Nephron progenitor cell (in vitro differentiated cells): Measurements from ENCODE around the gene MCFD2.
A peak's percentile ranks its signal among the peaks of the same experiment; 100 is the strongest.
"Not testable (repeated sequence)": the region's sequence is repeated elsewhere in the genome, so short reads cannot be mapped to it uniquely, and the experiment has no call there.

ENCODE experiments used
- DNase-seq: peaks from one replicate; pipeline ENCODE4 v3.0.0; 2021
- H3K27ac Mint-ChIP-seq: 2 replicates; pipeline ENCODE4 v1.8.0; 2021; ENCODE audit warnings: mild to moderate bottlenecking, moderate library complexity, mixed read lengths
- H3K27me3 Mint-ChIP-seq: 2 replicates; pipeline ENCODE4 v1.8.0; 2021; ENCODE audit warnings: mild to moderate bottlenecking, low read depth, mixed read lengths; ENCODE audit not compliant: poor library complexity
- H3K36me3 Mint-ChIP-seq: 2 replicates; pipeline ENCODE4 v1.8.0; 2021; ENCODE audit warnings: low read depth, mixed read lengths
- H3K4me1 Mint-ChIP-seq: 2 replicates; pipeline ENCODE4 v1.8.0; 2021; ENCODE audit warnings: mixed read lengths
- H3K4me3 Mint-ChIP-seq: 2 replicates; pipeline ENCODE4 v1.8.0; 2021; ENCODE audit warnings: mild to moderate bottlenecking, moderate library complexity, mixed read lengths
- H3K9me3 Mint-ChIP-seq: 2 replicates; pipeline ENCODE4 v1.8.0; 2021; ENCODE audit warnings: mild to moderate bottlenecking, moderate library complexity, mixed read lengths
- CTCF ChIP-seq: fragments of 200-600 bp; sonication (generic); IDR thresholded peaks from 2 replicates; pipeline ENCODE4 v1.5.0; 2021; ENCODE audit warnings: antibody characterized with exemption

The MCFD2 gene

GRCh38 chr2:46879511-46879910 is 36.1 kb downstream of the MCFD2 start:
- no peak for TF ChIP-seq CTCF
- no peak overlapping the region for H3K27ac Mint-ChIP-seq
- H3K27me3 Mint-ChIP-seq, result peaks cover 7% of the 10 kb centered on the region
- no peaks in the 10 kb centered on the region for H3K9me3 Mint-ChIP-seq
- no peak for DNase-seq
- H3K4me3 Mint-ChIP-seq, result no peak overlapping the region
- H3K4me1 Mint-ChIP-seq, result peaks cover 4% of the 10 kb centered on the region
- no peaks in the 10 kb centered on the region for H3K36me3 Mint-ChIP-seq

- Mint-ChIP-seq H3K27me3 (peaks cover 2% of the 10 kb centered on the region), H3K4me3 (no peak overlapping the region), H3K27ac (no peak overlapping the region), H3K9me3 (no peaks in the 10 kb centered on the region), H3K4me1 (peaks cover 10% of the 10 kb centered on the region), H3K36me3 (no peaks in the 10 kb centered on the region)
- TF ChIP-seq CTCF, result no peak
- DNase-seq, result peak; percentile 30
Observed at GRCh38 chr2:46878886-46879285, 36.7 kb downstream of the MCFD2 start.

GRCh38 chr2:46878240-46878877 is 37.2 kb downstream of the MCFD2 start:
- no peak overlapping the region for H3K4me3 Mint-ChIP-seq
- H3K9me3 Mint-ChIP-seq, result no peaks in the 10 kb centered on the region
- no peak for DNase-seq
- H3K27ac Mint-ChIP-seq, result no peak overlapping the region
- no peaks in the 10 kb centered on the region for H3K27me3 Mint-ChIP-seq
- H3K4me1 Mint-ChIP-seq, result peaks cover 15% of the 10 kb centered on the region
- H3K36me3 Mint-ChIP-seq, result no peaks in the 10 kb centered on the region
- no peak for TF ChIP-seq CTCF

- H3K4me1 Mint-ChIP-seq, result peaks cover 22% of the 10 kb centered on the region
- no peaks in the 10 kb centered on the region for H3K9me3 Mint-ChIP-seq
- no peak for TF ChIP-seq CTCF
- no peak for DNase-seq
- no peak overlapping the region for H3K27ac Mint-ChIP-seq
- H3K27me3 Mint-ChIP-seq, result no peaks in the 10 kb centered on the region
- no peaks in the 10 kb centered on the region for H3K36me3 Mint-ChIP-seq
- H3K4me3 Mint-ChIP-seq, result no peak overlapping the region
Observed at GRCh38 chr2:46877619-46878113, 37.9 kb downstream of the MCFD2 start.

- no peak overlapping the region for H3K27ac Mint-ChIP-seq
- H3K4me3 Mint-ChIP-seq, result no peak overlapping the region
- H3K27me3 Mint-ChIP-seq, result no peaks in the 10 kb centered on the region
- TF ChIP-seq CTCF, result no peak
- H3K4me1 Mint-ChIP-seq, result peaks cover 25% of the 10 kb centered on the region
- no peaks in the 10 kb centered on the region for H3K9me3 Mint-ChIP-seq
- no peak for DNase-seq
- H3K36me3 Mint-ChIP-seq, result no peaks in the 10 kb centered on the region
Observed at GRCh38 chr2:46876741-46877384, 38.7 kb downstream of the MCFD2 start.

- not testable (repeated sequence) for H3K27ac Mint-ChIP-seq, DNase-seq, H3K36me3 Mint-ChIP-seq
Observed at GRCh38 chr2:46875962-46876689, 39.5 kb downstream of the MCFD2 start.

More at GRCh38 chr2:46875962-46876689, 39.5 kb downstream of the MCFD2 start:
- H3K4me3 Mint-ChIP-seq, H3K27me3 Mint-ChIP-seq, H3K9me3 Mint-ChIP-seq: not testable (repeated sequence)
- H3K4me1 Mint-ChIP-seq, result peaks cover 25% of the 10 kb centered on the region
